UCSD-AML1 (cell line): ENCODE data around the gene GLI3.

Experiments used
- DNase-seq: peaks from one replicate; lab custom pipeline; 2025; ENCODE audit not compliant: unreplicated experiment; lab: John Stamatoyannopoulos, UW

GLI3 gene

DNA sequence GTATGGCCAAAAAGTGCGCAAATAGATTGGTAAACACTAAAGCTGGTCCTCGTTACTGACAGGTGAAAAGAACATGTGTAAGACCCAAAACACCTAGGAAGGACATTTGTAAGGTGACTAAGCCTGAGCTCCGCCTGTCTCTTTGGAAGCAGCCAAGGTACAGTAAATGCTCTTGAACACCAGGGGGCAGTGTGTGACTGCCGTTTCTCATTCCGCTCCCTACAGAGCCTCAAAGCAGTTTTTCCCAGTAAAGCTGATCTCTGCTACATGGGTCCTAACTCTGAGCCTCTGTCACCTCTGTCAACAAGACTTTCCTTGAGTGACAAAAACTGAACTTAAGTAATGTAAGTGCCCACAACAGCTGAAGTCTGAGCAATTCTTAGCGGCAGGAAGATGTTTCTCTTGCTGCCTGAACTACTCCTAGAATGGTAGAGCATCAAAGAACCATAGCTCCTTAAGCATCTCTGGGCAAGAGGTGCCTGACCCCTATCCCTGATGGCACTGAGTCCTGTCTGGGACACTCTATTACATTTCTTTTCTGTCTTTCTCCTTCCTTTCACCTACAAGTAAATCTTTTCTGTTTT, 296.2 kb downstream of the GLI3 start:
- DNase-seq = peak; percentile 33

DNA sequence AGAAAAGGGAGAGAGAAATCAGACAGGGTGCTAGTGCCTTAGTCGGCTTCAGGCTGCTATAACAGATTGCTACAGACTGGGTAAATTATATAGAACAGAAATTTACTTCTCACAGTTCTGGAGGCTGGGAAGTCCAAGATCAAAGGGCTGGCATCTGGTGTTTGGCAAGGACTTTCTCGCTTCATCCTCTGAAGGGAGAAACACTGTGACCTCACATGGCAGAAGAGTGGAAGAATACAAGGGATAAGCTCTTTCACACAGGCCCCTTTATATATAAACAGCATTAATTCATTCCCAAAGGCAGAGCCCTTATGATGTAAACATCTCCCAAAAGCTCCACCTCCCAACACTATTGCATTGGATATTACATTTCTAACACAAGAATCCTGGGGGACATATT, 298.6 kb downstream of the GLI3 start:
- DNase-seq = no peak

DNA sequence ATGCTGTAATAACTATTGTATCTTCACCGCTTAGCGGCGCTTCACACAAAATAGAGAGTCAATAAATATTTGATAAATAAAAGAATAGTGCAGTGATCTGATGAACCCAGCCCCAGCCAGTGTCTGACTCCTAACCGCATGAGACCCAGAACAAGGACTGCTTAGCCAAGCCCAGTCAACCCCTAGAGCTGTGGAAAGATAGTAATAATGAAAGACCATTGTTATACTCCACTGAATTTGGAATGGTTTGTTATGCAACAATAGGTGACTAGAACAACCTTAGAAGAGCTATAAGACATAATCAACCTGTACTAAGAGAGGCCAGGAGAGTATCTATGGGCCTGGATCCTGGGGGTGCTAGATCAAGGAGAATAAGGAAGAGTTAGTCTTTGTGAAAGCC, 303.6 kb downstream of the GLI3 start:
- DNase-seq = no peak

DNA sequence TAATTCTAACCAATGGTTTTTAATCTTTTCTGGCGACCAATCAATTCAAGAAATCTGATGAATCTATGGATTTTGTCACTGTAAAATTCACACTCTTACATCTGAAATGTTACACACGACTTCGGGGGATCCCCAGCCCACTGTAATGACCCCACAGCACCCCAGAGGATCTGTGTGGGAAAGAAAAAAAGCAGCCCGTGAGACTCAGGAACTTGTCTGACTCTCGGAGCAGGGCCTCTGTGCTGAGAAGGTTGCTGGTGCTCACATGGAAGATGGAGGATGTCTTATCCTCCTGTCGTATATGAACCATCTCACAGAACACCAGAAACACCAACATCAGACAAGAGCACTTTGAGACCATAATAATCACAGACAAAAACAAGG, 305.8 kb downstream of the GLI3 start:
- no peak for DNase-seq

DNA sequence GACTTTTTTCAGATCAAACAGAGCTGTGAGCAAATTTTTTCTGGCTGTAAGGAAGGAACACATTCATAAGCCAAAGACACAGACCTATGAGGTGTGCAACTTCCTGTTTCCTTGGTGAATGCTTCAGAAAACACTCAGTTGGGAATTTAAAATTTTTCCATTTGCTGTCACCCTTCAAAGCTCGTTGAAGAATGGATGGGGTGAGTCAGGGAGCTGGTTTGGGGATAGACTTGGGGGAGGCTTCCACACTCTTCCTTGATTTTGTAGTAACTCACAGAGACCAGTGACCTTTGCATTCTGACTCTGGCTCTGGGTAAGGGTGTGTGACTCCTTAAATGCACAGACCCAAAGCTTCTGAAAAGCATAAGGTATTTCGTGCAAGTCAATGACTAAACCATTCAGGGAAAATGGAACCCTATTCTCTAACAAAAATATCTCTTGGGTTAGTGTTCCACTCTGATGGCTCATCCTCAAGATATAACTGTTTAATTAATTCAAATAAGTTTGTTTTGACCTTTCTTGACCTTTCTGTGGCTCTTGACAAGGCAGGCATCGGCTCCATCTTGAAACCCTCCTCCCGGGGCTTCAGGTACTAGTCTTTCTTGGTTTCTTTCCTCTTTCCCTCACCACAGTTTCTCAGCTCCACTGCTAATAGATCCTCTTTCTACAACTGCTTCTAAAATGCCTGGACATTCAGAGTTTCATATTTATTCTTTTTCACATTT, 306.3 kb downstream of the GLI3 start:
- no peak for DNase-seq

DNA sequence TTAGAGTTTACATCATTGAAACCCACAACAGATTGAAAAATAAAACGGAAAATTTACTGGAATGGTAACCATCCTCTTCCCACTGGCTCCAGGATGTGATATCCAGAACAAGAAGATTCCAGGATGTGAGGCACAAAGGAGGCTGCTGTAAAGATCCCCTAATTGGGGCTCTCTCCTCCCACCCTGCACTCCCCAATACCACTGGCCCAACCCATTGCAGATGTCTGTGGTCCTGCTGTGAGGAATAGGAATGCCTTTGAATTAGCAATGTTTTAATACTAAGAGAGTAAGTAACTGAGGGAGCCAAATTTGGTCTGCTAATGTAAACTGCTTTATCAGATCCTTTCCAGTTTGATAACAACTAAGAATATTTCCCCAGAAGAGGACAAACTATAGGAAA, 308.2 kb downstream of the GLI3 start:
- no peak for DNase-seq

DNA sequence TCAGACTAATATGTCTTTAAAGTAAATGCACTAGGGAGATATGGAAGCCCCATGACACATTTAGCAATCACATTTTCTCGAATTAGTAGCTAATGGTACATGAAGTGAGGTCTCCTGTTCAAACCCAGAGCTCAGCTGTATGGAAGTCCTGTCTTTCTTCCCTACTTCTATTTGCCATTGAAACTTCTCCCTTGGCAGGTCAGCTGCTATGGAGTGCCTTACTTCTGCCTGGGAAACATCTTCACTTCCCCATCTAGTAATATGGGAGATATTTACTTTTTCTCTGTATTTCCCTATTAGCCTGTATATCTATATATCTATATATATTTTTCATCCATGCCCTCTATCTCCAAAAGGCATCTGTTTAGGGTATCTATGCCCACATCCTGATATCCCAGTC, 308.8 kb downstream of the GLI3 start:
- no peak for DNase-seq

DNA sequence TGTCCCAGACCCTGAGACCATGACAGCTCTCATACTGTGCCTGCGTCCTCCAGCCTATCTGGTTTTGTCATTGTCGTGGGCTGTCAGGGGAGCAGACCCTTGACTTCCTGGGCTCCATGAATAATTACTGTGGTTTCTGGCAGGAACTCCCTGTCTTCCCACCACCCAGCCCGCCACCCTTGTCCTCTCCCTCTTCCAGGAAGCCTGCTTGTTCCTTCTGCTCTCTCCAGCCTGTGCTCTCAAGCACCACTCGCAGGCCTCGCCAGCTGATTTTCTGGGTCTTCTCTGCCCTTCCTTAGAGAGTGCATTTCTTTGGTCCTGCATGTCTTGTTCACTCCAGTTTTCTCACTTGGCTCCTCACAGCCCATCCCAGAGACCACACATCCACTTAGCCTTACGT, 309.6 kb downstream of the GLI3 start:
- peak; percentile 32 for DNase-seq

DNA sequence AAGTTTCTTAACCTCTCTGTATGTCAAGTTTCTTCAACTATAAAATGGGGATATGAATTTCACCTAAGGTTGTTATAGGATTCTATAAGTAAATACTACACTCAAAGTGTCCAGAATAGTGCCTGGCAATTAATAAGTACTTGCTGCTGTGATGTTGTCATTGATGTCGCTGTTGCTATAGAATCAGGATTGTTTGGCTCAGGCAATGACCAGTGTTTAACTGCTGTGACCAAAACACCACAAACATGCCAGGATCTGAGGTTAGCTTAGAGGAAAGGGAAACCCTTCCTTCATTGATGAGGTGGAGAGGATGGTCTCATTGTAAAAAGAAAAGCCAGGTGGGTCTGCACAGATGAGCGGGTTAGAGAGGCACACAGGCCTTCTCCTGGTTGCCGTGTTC, 311.1 kb downstream of the GLI3 start:
- no peak for DNase-seq

DNA sequence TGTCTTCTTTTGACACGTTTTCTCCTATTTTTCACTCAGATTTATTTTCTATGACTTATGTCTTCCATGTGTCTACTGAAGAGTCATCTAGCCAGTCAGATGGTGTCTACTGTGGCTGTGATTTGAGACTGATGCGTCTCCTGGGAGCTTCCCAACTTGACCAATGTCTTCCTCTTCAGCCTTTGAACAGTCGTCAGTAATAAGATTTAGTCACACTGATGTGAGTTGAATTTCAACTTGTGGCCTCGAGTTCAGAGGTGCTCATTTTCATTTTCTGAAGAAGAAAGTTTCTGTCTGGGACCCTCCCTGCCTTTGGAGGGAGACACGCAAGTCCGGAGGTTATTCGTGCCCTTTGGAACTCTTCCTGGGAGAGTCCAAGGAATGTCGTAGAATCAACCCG, 312.2 kb downstream of the GLI3 start:
- no peak for DNase-seq

DNA sequence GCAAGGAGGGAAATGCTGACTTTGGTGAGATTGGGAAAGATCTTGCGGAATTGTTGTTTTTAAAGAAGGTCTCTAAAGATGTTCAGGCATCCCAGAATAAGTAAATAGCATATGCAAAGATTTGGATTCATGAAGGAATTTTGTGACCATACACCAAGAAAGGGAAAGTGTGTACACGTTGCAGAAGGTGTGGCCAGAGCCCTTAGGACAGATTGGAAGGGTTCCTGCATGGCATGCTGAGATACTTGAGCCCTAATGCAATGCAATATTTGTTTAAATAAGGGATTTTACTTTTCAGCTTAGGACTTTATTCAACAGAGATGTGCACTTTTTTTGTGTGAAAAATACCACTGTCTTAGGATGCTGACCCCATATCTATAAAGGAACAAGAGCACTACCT, 314.6 kb downstream of the GLI3 start:
- no peak for DNase-seq

DNA sequence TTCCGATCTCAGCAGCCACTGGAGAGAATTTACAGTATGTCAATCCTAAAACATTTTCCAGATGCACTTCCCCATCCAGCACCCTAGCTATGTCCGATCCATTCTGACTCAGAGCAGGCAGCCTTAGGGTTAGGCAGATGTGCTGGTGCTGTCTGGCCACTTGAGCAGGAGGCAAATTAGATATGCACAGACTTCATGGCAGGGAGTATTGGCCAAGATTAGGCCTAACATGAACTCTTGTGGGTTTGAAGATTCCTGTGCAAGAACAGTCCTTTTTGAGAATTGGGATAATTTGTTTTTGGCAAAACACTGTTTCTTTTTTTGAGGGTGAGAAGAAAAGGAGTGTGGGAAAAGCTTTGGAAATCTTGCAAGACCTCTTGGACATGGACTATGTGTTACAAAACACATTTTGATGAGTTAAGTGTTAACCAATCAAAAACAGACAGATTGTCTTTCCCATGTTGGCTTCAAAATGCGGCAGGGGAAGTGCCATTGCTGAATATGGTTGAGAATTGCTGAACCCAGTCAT, 315.5 kb downstream of the GLI3 start:
- no peak for DNase-seq

DNA sequence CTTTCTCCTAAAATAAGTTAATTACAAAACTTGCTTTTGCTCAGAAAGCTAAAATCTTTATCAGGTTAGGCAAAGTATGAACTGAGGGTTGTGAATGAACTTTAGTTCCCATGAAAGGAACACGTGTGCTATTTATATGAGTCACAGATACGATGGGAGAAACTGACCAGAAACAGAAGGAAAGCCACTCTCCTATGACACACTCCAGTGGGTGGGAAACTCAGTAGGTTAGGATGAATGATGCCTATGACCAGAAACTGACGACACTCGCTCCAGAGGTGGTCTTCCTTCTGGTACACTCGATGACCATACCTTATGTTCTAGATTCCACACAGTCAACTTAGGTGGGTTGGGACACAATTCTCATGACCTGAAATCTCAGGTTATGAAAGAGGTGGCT, 318.4 kb downstream of the GLI3 start:
- no peak for DNase-seq

DNA sequence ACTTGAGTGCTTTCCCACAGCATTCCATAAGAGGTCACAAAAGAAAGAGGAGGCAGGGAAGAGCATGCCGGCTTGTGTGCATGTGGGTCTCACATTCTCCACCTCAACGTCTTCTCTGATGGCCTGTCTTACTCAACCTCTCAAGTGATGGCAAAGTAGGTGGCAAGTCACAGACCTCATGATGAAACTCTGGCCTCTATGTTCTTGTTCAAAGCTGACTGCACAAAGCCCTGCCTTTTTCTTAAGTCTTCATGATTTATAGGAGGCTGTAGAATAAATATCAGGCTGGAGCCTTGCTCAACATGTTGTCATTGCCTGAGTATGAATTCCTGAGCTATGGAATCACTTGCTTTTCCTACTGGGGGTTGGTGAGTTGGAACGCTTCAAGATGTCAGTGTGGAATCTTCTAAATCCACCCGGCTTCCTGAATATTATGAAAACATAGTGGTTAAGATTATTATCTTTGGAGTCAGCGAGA, 320.5 kb downstream of the GLI3 start:
- no peak for DNase-seq

DNA sequence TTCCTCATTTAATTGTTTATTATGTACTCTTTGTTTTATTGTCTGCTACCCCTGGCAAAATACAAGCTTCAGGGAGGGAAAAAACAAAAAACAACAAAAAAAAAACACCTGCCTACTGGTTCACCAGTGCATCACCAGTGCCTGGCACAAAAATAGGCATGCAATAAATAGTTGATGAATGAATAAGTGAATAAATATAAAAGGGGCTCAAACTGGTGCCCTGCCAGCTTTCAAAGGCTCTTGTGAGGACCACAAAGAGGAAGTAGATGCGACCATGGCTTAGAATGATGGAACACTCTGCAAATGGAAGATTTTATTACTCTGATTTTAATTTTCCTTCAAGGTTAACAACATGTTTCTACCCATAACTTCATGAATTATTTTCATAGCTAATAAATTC, 321.1 kb downstream of the GLI3 start:
- DNase-seq = no peak

DNA sequence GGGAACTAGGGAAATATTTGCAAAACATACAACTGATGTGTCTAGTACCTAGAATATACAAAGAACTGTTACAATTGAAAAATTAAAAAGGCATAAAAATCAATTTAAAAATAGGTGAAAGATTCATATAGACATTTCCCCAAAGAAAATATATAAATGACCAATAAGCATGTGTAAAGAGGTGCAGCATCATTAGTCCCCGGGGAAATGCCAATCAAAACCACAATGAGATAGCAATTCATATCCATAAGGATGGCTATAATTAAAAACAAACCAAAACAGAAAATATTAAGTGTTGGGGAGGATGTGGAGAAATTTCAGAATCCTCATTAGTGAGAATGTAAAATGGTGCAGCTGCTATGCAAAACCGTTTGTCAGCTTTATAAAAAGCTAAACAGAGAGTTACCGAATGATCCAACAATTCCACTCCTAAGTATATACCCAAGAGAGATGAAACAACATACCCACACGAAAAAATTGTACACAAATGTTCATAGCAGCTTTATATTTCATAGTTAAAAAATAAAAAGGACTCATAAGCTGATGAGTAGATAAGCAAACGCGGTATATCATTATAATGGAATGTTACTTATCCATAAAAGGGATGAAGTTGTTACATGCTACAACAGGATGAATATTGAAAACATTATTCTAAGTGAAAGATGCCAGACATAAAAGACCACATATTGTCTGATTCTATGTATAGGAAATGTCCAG, 324.0 kb downstream of the GLI3 start:
- no peak for DNase-seq

DNA sequence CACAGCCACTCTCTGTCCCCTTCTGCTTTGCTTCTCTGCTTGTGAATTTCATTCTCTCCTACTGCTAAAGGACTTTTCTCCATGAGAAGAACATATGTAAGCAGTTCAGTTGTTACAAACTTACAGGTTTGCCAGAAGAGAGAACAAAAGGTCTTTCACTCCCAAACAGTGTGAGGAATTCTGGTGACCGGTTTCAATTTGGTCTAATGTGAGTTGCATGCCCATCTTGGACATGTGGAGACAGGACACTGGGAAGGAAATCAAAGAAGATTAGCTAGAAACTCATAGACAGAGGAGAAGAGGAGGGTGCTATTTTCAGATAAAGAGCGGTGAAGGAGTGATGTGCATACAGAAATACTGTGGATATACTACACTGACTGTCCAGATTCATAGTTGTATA, 324.6 kb downstream of the GLI3 start:
- no peak for DNase-seq

DNA sequence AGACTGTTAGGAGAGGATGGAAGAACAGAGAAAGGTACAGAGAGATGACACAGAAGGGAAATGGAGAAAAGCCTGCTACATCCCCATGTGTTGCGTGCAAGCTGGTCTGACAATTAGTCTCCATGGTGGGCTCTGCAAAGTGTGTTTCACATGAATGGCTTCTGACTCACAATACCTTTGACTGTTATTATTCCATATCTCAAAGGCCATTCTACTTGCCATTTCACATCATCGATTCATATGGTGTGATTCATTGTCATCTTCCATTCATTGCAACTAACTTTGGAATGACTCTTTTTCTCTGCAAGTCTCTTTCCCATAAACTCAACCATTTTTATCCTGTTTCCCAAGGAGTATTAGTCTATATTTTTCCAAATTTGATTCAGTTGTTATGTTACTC, 325.2 kb downstream of the GLI3 start:
- no peak for DNase-seq
